ENCODE results near the gene GCLC. TPM values are rescaled to one million over a fixed set of nuclear protein-coding genes. Genes with fewer than 3 reads are reported as not detected.

GCLC gene
- polyA plus RNA-seq, 1 donor from 2014 or later: 10.4 TPM

DNA sequence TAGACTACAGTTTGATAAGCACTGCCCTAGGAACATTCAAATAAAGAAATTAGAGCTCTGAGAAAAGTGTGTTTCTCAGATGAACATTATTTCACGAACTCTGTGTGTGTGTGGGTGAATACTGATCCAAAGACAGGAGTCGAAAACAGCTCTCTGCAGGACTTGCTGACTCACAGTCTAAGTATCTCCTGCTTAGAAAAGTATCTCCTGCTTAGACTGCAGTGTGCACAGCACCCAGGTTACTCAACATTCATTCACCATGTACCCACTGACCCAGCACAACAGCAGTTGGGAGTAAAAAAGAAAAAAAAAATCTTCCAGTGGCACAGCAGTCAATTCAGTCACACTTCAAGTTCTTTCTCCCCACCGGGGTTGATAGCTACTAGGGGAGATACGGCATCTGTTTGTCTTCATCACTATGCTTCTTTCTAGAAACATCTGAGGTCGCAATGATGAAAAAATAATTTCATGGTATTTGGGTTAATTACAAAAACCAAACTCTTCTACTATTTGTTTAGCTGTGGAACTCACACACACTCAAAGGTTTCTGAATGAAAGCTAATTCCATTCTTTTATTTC is 48.0 kb downstream of the GCLC start:
- Histone ChIP-seq H3K27me3 (ENCODE audit: insufficient read depth, low read depth, low read length) (no peaks in the 10 kb centered on the region), H3K27ac (ENCODE audit: low read length) (no peak overlapping the region), H3K4me3 (ENCODE audit: low read length) (no peak overlapping the region), H3F3A (ENCODE audit: insufficient read depth, low read length, poor library complexity, severe bottlenecking) (no peaks in the 10 kb centered on the region), H2AFZ (ENCODE audit: low read depth, low read length) (no peak overlapping the region), H3K4me2 (ENCODE audit: low read length) (no peak overlapping the region), H3K36me3 (ENCODE audit: insufficient read depth, low read length) (peaks cover 6% of the 10 kb centered on the region), H3K79me2 (replicated peaks; ENCODE audit: insufficient read depth, low read length) (no peaks in the 10 kb centered on the region), H4K20me1 (ENCODE audit: insufficient read depth) (no peaks in the 10 kb centered on the region), H3K9me2 (ENCODE audit: insufficient read depth, low read length) (no peaks in the 10 kb centered on the region), H3K9ac (ENCODE audit: low read length) (no peak overlapping the region), H3K9me3 (ENCODE audit: low read length) (no peaks in the 10 kb centered on the region)
- TF ChIP-seq POLR2AphosphoS5 (IDR thresholded peaks at IDR 0.05): no peak
- no peak for TF ChIP-seq EP300 (conservative IDR thresholded peaks at IDR 0.05; ENCODE audit: poor library complexity, severe bottlenecking)
- no peak for TF ChIP-seq SMC3 (conservative IDR thresholded peaks at IDR 0.05; ENCODE audit: poor library complexity)
- no peak for TF ChIP-seq EZH2 (IDR thresholded peaks at IDR 0.05; ENCODE audit: borderline replicate concordance, insufficient read depth, low read length, poor library complexity, severe bottlenecking)
- TF ChIP-seq MXI1 (conservative IDR thresholded peaks at IDR 0.05; ENCODE audit: poor library complexity, severe bottlenecking): no peak
- no peak for TF ChIP-seq TAF1 (IDR thresholded peaks at IDR 0.05; ENCODE audit: low read depth)
- TF ChIP-seq CTCF (IDR thresholded peaks at IDR 0.05; ENCODE audit: poor library complexity, severe bottlenecking): no peak
- TF ChIP-seq RAD21 (conservative IDR thresholded peaks at IDR 0.05): no peak
- TF ChIP-seq REST (IDR thresholded peaks at IDR 0.05; ENCODE audit: borderline replicate concordance): no peak

GRCh38 chr6:53495506-53496499 is 49.1 kb downstream of the GCLC start:
- no peak overlapping the region for H3K4me2 ChIP-seq (ENCODE audit: low read length)
- TF ChIP-seq SMC3 (conservative IDR thresholded peaks at IDR 0.05; ENCODE audit: poor library complexity) (no peak), EZH2 (IDR thresholded peaks at IDR 0.05; ENCODE audit: borderline replicate concordance, insufficient read depth, low read length, poor library complexity, severe bottlenecking) (no peak), CTCF (IDR thresholded peaks at IDR 0.05; ENCODE audit: poor library complexity, severe bottlenecking) (no peak), RAD21 (conservative IDR thresholded peaks at IDR 0.05) (no peak), MXI1 (conservative IDR thresholded peaks at IDR 0.05; ENCODE audit: poor library complexity, severe bottlenecking) (no peak), REST (IDR thresholded peaks at IDR 0.05; ENCODE audit: borderline replicate concordance) (no peak), TAF1 (IDR thresholded peaks at IDR 0.05; ENCODE audit: low read depth) (no peak), EP300 (conservative IDR thresholded peaks at IDR 0.05; ENCODE audit: poor library complexity, severe bottlenecking) (no peak), POLR2AphosphoS5 (IDR thresholded peaks at IDR 0.05) (no peak)
- H3K9ac ChIP-seq (ENCODE audit: low read length): no peak overlapping the region

More at GRCh38 chr6:53495506-53496499, 49.1 kb downstream of the GCLC start:
- H3K4me3 ChIP-seq (ENCODE audit: low read length): no peak overlapping the region
- no peaks in the 10 kb centered on the region for H3K9me2 ChIP-seq (ENCODE audit: insufficient read depth, low read length)
- no peaks in the 10 kb centered on the region for H3F3A ChIP-seq (ENCODE audit: insufficient read depth, low read length, poor library complexity, severe bottlenecking)
- peaks cover 6% of the 10 kb centered on the region for H3K36me3 ChIP-seq (ENCODE audit: insufficient read depth, low read length)
- no peak overlapping the region for H2AFZ ChIP-seq (ENCODE audit: low read depth, low read length)
- H3K9me3 ChIP-seq (ENCODE audit: low read length): no peaks in the 10 kb centered on the region
- H4K20me1 ChIP-seq (ENCODE audit: insufficient read depth): no peaks in the 10 kb centered on the region
- no peaks in the 10 kb centered on the region for H3K27me3 ChIP-seq (ENCODE audit: insufficient read depth, low read depth, low read length)
- no peaks in the 10 kb centered on the region for H3K79me2 ChIP-seq (replicated peaks; ENCODE audit: insufficient read depth, low read length)
- H3K27ac ChIP-seq (ENCODE audit: low read length): no peak overlapping the region

Data from neural cell (in vitro differentiated cells).